ENCODE data around the gene POLR2F. TPM values are rescaled to one million over a fixed set of nuclear protein-coding genes. Genes with fewer than 3 reads are reported as not detected.
A peak's percentile ranks its signal among the peaks of the same experiment; 100 is the strongest.

The POLR2F gene
- total RNA-seq = 63.0 to 72.6 TPM (median 67.5 TPM) in 3 replicates
- long read RNA-seq, transcript POLR2F-205 (5 exons, 2,106 nt) = major isoform, 50 of 53 reads
- long read RNA-seq, partial matches to known transcripts = 0 of 53 reads
- long read RNA-seq, other reads (novel, unspliced or antisense) = 2 of 53 reads

- Mint-ChIP-seq H3K9me3 (ENCODE audit: low read depth) (no peaks in the 10 kb centered on the region), H3K4me1 (ENCODE audit: low read depth) (peaks cover 33% of the 10 kb centered on the region), H3K4me3 (ENCODE audit: unreplicated experiment) (peak within 1 kb of the TSS; percentile 98), H3K27me3 (ENCODE audit: low read depth) (no peaks in the 10 kb centered on the region), H3K27ac (ENCODE audit: unreplicated experiment) (peak within 1 kb of the TSS; percentile 95), H3K36me3 (ENCODE audit: low read depth) (peaks cover 16% of the 10 kb centered on the region)
- DNase-seq (ENCODE audit: low spot score) = peak; percentile 98
- TF ChIP-seq, protein P1, sequence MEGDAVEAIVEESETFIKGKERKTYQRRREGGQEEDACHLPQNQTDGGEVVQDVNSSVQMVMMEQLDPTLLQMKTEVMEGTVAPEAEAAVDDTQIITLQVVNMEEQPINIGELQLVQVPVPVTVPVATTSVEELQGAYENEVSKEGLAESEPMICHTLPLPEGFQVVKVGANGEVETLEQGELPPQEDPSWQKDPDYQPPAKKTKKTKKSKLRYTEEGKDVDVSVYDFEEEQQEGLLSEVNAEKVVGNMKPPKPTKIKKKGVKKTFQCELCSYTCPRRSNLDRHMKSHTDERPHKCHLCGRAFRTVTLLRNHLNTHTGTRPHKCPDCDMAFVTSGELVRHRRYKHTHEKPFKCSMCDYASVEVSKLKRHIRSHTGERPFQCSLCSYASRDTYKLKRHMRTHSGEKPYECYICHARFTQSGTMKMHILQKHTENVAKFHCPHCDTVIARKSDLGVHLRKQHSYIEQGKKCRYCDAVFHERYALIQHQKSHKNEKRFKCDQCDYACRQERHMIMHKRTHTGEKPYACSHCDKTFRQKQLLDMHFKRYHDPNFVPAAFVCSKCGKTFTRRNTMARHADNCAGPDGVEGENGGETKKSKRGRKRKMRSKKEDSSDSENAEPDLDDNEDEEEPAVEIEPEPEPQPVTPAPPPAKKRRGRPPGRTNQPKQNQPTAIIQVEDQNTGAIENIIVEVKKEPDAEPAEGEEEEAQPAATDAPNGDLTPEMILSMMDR (IDR thresholded peaks at IDR 0.05) = peak; percentile 33
Measured at GRCh38 chr22:37953437-37954179, at the start of gene POLR2F, which contains the start of gene C22orf23. TSS of gene POLR2F (plus strand) at chr22:37953699. CDS start at chr22:37953788, 89 bp downstream. TSS of gene C22orf23 (minus strand) at chr22:37953601. CDS start at chr22:37953149, 452 bp downstream.

- Mint-ChIP-seq H3K4me3 (ENCODE audit: unreplicated experiment) (peak overlapping the region; percentile 72), H3K36me3 (ENCODE audit: low read depth) (peaks cover 5% of the 10 kb centered on the region)
- no peak for DNase-seq (ENCODE audit: low spot score)
Measured at GRCh38 chr22:37904572-37905533, 48.6 kb upstream of the POLR2F start.

DNA sequence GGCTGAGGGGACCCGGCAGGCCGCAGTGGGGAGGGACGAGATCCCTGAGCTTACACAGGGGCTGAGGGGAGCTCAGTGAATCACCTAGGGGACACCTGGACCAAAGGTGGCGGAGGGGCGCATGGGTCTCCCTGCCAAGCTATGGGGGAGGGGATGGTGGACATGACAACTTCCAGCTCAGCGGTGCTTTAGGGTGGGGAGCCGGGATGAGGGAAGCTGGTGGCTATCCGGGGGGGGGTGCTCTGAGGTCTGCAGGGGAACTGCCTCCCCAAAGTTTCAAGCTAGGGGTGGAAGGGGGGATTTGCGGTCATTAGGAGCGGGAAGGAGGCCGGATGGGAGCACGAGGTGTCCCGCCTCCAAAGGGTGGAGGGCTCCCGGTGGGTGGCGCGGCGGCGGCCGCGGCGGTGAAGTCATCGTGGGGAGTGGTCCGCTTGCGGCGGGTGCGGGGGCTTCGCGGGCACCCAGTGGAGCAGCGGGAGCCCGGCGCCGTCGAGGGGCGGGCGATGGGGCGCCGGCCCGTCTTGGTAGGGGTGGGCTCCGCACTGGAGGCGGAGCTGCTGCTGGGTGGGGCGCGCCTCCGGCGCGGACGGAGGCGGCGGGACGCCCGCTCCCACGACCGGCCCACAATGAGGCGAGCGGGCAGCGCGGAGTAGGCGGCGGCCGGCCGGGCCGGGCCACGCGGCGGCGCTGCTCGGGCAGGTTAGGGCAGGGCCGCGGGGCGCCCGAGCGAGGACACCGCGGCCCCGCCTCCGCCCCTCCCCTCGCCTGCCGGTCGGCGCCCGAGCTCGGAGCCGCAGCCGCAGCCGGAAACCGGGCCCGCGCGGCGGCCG lies 47.8 kb upstream of the POLR2F start, which contains the start of gene MICALL1:
Gene MICALL1 (plus strand): TSS at position 764 of the 830 bp plus-strand sequence. CDS start 126 bp downstream, outside the sequence.
- H3K9me3 Mint-ChIP-seq (ENCODE audit: low read depth) = no peaks in the 10 kb centered on the region
- DNase-seq (ENCODE audit: low spot score) = no peak
- H3K4me1 Mint-ChIP-seq (ENCODE audit: low read depth) = peaks cover 43% of the 10 kb centered on the region
- H3K27me3 Mint-ChIP-seq (ENCODE audit: low read depth) = no peaks in the 10 kb centered on the region
- H3K27ac Mint-ChIP-seq (ENCODE audit: unreplicated experiment) = peak within 1 kb of the TSS; percentile 98
- TF ChIP-seq, protein P1 (IDR thresholded peaks at IDR 0.05) = peak; percentile 55
- H3K36me3 Mint-ChIP-seq (ENCODE audit: low read depth) = peaks cover 5% of the 10 kb centered on the region
- peak within 1 kb of the TSS; percentile 84 for H3K4me3 Mint-ChIP-seq (ENCODE audit: unreplicated experiment)

More at GRCh38 chr22:37904572-37905533, 48.6 kb upstream of the POLR2F start:
- H3K9me3 Mint-ChIP-seq (ENCODE audit: low read depth) = no peaks in the 10 kb centered on the region
- TF ChIP-seq, protein P1 (IDR thresholded peaks at IDR 0.05) = no peak
- peak overlapping the region; percentile 98 for H3K27ac Mint-ChIP-seq (ENCODE audit: unreplicated experiment)
- no peaks in the 10 kb centered on the region for H3K27me3 Mint-ChIP-seq (ENCODE audit: low read depth)
- H3K4me1 Mint-ChIP-seq (ENCODE audit: low read depth) = peaks cover 36% of the 10 kb centered on the region

DNA sequence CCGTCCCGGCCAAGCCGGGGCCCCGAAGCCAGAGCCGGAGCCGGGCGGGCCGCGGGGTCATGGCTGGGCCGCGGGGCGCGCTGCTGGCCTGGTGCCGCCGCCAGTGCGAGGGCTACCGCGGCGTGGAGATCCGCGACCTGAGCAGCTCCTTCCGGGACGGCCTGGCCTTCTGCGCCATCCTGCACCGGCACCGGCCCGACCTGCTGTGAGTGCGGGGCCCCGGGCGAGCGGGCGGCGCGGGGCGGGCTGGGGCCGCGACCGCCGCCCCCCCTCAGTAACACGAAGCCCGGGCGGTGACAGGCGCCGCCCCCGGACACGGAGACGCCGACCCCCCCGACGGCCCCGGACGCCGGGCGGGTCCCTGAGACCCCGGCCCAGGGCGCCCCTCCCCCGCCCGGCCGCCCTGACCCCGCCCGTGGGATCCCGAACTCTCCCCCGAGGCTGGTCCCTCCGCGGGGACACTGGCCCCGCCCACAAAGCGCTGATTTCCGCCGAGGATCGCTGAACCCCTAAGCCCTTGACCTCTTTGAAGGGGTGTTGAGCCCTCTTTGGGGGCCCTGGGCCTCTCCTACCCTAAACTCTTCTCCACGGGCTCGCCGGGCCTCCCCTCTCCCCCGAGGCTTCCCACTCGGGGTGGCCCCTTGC lies 47.0 kb upstream of the POLR2F start:
- peak overlapping the region; percentile 84 for H3K4me3 Mint-ChIP-seq (ENCODE audit: unreplicated experiment)
- DNase-seq (ENCODE audit: low spot score) = no peak
- peaks cover 50% of the 10 kb centered on the region for H3K4me1 Mint-ChIP-seq (ENCODE audit: low read depth)
- TF ChIP-seq, protein P1 (IDR thresholded peaks at IDR 0.05) = no peak
- H3K27me3 Mint-ChIP-seq (ENCODE audit: low read depth) = no peaks in the 10 kb centered on the region
- no peaks in the 10 kb centered on the region for H3K9me3 Mint-ChIP-seq (ENCODE audit: low read depth)
- H3K36me3 Mint-ChIP-seq (ENCODE audit: low read depth) = peaks cover 5% of the 10 kb centered on the region
- peak overlapping the region; percentile 89 for H3K27ac Mint-ChIP-seq (ENCODE audit: unreplicated experiment)

Data from chondrocyte (in vitro differentiated cells).